Measurements from ENCODE around the gene FAM170B.

FAM170B gene

DNA sequence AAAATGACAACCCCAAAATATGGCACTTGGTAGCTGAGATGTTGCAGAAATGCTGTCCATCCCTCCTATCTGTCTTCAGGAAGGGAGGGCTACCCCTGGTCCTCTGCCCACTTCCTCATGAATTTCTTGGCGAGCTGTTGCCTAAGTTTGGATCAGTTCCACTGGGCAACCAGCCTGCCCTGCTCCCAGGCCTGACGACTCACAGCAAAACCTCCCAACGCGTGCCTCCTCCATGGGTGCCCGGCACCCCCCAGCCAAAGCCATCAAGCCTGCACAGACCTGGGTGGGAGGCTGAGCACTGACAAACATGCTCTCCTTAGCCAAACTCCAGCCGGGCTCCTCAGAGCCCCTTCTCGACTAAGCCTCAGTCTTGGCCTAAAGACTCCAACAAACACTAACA is 27.4 kb downstream of the FAM170B start:
- Histone ChIP-seq H4K8ac (ENCODE audit: low read depth, low read length) (no peak overlapping the region), H4K91ac (ENCODE audit: low read depth, low read length, poor library complexity) (no peak overlapping the region), H3K4me3 (ENCODE audit: low read length in 2 of 2) (no peak overlapping the region), H3K9me3 (replicated peaks in 1 of 2; ENCODE audit: control insufficient read depth in 2 of 2, insufficient read depth in 1 of 2, low read depth in 1 of 2, low read length in 2 of 2) (no peaks in the 10 kb centered on the region), H3K36me3 (replicated peaks in 1 of 2; ENCODE audit: control insufficient read depth in 2 of 2, insufficient read depth in 2 of 2, low read length in 2 of 2) (peaks cover 0 to 4% of the 10 kb centered on the region in 2 donors), H3K4ac (ENCODE audit: low read length) (no peak overlapping the region), H3K27ac (replicated peaks; ENCODE audit: low read length) (no peak overlapping the region), H2BK12ac (ENCODE audit: low read length) (no peak overlapping the region), H3K9ac (ENCODE audit: low read depth, low read length, poor library complexity) (no peak overlapping the region), H3K4me2 (ENCODE audit: insufficient read depth, low read length, poor library complexity, severe bottlenecking) (no peak overlapping the region), H3K23ac (ENCODE audit: low read depth, low read length, poor library complexity) (no peak overlapping the region), H3K79me1 (ENCODE audit: low read depth, low read length) (no peaks in the 10 kb centered on the region), H3K4me1 (ENCODE audit: control insufficient read depth in 2 of 2, insufficient read depth in 1 of 2, low read depth in 1 of 2, low read length in 2 of 2) (no peaks in the 10 kb centered on the region), H3K27me3 (ENCODE audit: control insufficient read depth in 3 of 3, insufficient read depth in 3 of 3, low read depth in 1 of 3, low read length in 3 of 3) (no peaks in the 10 kb centered on the region), H2BK15ac (ENCODE audit: low read length) (no peak overlapping the region), H2AFZ (ENCODE audit: low read length) (no peak overlapping the region), H2BK120ac (ENCODE audit: low read depth, low read length) (no peak overlapping the region), H3K18ac (ENCODE audit: low read length) (no peak overlapping the region), H2BK5ac (ENCODE audit: low read length) (no peak overlapping the region), H3K14ac (ENCODE audit: low read length) (no peak overlapping the region), H2AK5ac (ENCODE audit: low read depth, low read length) (no peak overlapping the region)
- no peak for DNase-seq (ENCODE audit: low spot score)
- no CpG with 5 or more reads among the region's 7 CpGs for WGBS, 2 donors (ENCODE audit: extremely low coverage in 2 of 2, insufficient read length in 2 of 2, insufficient replicate concordance in 1 of 2)

DNA sequence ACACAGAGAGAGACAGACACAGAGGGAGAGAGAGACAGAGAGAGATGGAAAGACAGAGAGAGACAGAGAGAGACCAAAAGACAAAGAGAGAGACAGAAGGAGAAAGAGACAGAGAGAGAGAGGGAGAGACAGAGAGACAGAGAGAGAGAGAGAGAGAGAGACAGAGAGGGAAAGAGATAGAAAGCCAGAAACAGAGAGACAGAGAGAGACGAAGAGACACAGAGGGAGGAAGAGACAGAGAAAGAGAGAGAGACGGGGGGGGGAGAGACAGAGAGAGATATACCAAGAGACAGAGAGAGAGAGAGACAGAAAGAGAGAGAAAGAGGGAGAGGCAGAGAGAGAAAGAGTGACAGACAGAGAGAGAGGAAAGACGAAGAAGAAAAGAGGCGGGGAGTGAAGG is 28.7 kb downstream of the FAM170B start:
- H3K18ac ChIP-seq (ENCODE audit: low read length): no peak overlapping the region
- no peak overlapping the region for H3K9ac ChIP-seq (ENCODE audit: low read depth, low read length, poor library complexity)
- WGBS, 2 donors (ENCODE audit: extremely low coverage in 2 of 2, insufficient read length in 2 of 2, insufficient replicate concordance in 1 of 2): no CpG with 5 or more reads among the region's 4 CpGs

DNA sequence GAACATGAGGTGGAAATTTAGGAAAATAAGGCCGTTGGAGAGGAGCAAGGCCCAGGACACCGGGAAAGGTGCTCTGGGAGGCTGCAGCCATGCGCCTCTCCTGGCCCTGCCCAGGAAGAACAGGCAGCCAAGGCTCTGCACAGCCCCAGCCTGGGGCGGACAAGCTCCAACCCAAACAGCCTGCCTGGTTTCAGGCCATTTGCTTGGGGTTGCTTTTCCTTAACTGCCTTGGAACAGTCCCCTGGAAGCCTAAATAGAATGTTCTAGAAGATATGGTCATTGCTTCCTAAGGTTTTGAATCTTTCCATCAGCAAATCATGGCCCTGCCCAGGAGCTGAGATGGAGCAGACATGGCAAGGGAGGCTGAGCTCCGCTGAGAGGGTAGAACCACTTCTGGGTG is 29.5 kb downstream of the FAM170B start:
- Histone ChIP-seq H4K91ac (ENCODE audit: low read depth, low read length, poor library complexity) (no peak overlapping the region), H2AK5ac (ENCODE audit: low read depth, low read length) (no peak overlapping the region), H3K36me3 (replicated peaks in 1 of 2; ENCODE audit: control insufficient read depth in 2 of 2, insufficient read depth in 2 of 2, low read length in 2 of 2) (peaks cover 0 to 4% of the 10 kb centered on the region in 2 donors), H2AFZ (ENCODE audit: low read length) (no peak overlapping the region), H2BK120ac (ENCODE audit: low read depth, low read length) (no peak overlapping the region), H3K4me2 (ENCODE audit: insufficient read depth, low read length, poor library complexity, severe bottlenecking) (no peak overlapping the region), H3K27me3 (ENCODE audit: control insufficient read depth in 3 of 3, insufficient read depth in 3 of 3, low read depth in 1 of 3, low read length in 3 of 3) (no peaks in the 10 kb centered on the region), H2BK15ac (ENCODE audit: low read length) (no peak overlapping the region), H3K4me3 (ENCODE audit: low read length in 2 of 2) (no peak overlapping the region), H3K23ac (ENCODE audit: low read depth, low read length, poor library complexity) (no peak overlapping the region), H2BK12ac (ENCODE audit: low read length) (no peak overlapping the region), H3K4me1 (ENCODE audit: control insufficient read depth in 2 of 2, insufficient read depth in 1 of 2, low read depth in 1 of 2, low read length in 2 of 2) (no peaks in the 10 kb centered on the region), H2BK5ac (ENCODE audit: low read length) (no peak overlapping the region), H3K4ac (ENCODE audit: low read length) (no peak overlapping the region), H3K27ac (replicated peaks; ENCODE audit: low read length) (no peak overlapping the region), H3K79me1 (ENCODE audit: low read depth, low read length) (no peaks in the 10 kb centered on the region), H3K18ac (ENCODE audit: low read length) (no peak overlapping the region), H3K9me3 (replicated peaks in 1 of 2; ENCODE audit: control insufficient read depth in 2 of 2, insufficient read depth in 1 of 2, low read depth in 1 of 2, low read length in 2 of 2) (no peaks in the 10 kb centered on the region), H3K14ac (ENCODE audit: low read length) (no peak overlapping the region), H4K8ac (ENCODE audit: low read depth, low read length) (no peak overlapping the region), H3K9ac (ENCODE audit: low read depth, low read length, poor library complexity) (no peak overlapping the region)
- WGBS, 2 donors (ENCODE audit: extremely low coverage in 2 of 2, insufficient read length in 2 of 2, insufficient replicate concordance in 1 of 2): no CpG with 5 or more reads among the region's 5 CpGs
- DNase-seq (ENCODE audit: low spot score): no peak

More for the DNA sequence above, 28.7 kb downstream of the FAM170B start:
- no peak overlapping the region for H3K4ac ChIP-seq (ENCODE audit: low read length)
- H3K4me3 ChIP-seq (ENCODE audit: low read length in 2 of 2): no peak overlapping the region
- H3K27me3 ChIP-seq (ENCODE audit: control insufficient read depth in 3 of 3, insufficient read depth in 3 of 3, low read depth in 1 of 3, low read length in 3 of 3): no peaks in the 10 kb centered on the region
- no peak overlapping the region for H3K4me2 ChIP-seq (ENCODE audit: insufficient read depth, low read length, poor library complexity, severe bottlenecking)
- no peak overlapping the region for H2AFZ ChIP-seq (ENCODE audit: low read length)
- no peak overlapping the region for H2BK5ac ChIP-seq (ENCODE audit: low read length)
- no peaks in the 10 kb centered on the region for H3K4me1 ChIP-seq (ENCODE audit: control insufficient read depth in 2 of 2, insufficient read depth in 1 of 2, low read depth in 1 of 2, low read length in 2 of 2)
- no peak for DNase-seq (ENCODE audit: low spot score)
- no peak overlapping the region for H2BK120ac ChIP-seq (ENCODE audit: low read depth, low read length)
- no peak overlapping the region for H3K14ac ChIP-seq (ENCODE audit: low read length)
- H3K9me3 ChIP-seq (replicated peaks in 1 of 2; ENCODE audit: control insufficient read depth in 2 of 2, insufficient read depth in 1 of 2, low read depth in 1 of 2, low read length in 2 of 2): no peaks in the 10 kb centered on the region
- H2AK5ac ChIP-seq (ENCODE audit: low read depth, low read length): no peak overlapping the region
- H4K8ac ChIP-seq (ENCODE audit: low read depth, low read length): no peak overlapping the region
- H2BK12ac ChIP-seq (ENCODE audit: low read length): no peak overlapping the region
- H3K79me1 ChIP-seq (ENCODE audit: low read depth, low read length): no peaks in the 10 kb centered on the region
- H3K23ac ChIP-seq (ENCODE audit: low read depth, low read length, poor library complexity): no peak overlapping the region
- no peak overlapping the region for H3K27ac ChIP-seq (replicated peaks; ENCODE audit: low read length)
- H4K91ac ChIP-seq (ENCODE audit: low read depth, low read length, poor library complexity): no peak overlapping the region
- no peak overlapping the region for H2BK15ac ChIP-seq (ENCODE audit: low read length)
- peaks cover 0 to 4% of the 10 kb centered on the region in 2 donors for H3K36me3 ChIP-seq (replicated peaks in 1 of 2; ENCODE audit: control insufficient read depth in 2 of 2, insufficient read depth in 2 of 2, low read length in 2 of 2)

DNA sequence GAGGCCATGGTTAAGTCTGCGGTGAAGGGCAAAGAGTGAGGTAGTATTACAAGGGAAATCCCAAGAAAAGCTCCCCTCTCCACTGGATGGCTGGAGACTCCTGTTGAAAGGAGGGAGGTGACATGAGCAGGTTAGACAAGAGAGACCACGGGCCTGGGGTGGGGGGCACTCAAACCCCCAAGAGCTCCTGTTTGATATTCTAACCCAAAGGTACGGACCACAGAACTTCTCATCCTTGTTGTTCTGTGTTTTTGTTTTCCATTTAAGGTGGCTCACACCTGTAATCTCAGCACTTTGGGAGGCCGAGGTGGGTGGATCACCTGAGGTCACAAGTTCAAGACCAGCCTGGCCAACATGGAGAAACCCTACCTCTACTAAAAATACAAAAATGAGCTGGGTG is 30.1 kb downstream of the FAM170B start:
- no peak overlapping the region for H3K9ac ChIP-seq (ENCODE audit: low read depth, low read length, poor library complexity)
- no peak overlapping the region for H2BK12ac ChIP-seq (ENCODE audit: low read length)
- no peak overlapping the region for H2BK5ac ChIP-seq (ENCODE audit: low read length)
- H2BK120ac ChIP-seq (ENCODE audit: low read depth, low read length): no peak overlapping the region
- H3K4me1 ChIP-seq (ENCODE audit: control insufficient read depth in 2 of 2, insufficient read depth in 1 of 2, low read depth in 1 of 2, low read length in 2 of 2): no peaks in the 10 kb centered on the region
- no peak overlapping the region for H3K4me3 ChIP-seq (ENCODE audit: low read length in 2 of 2)
- no peak overlapping the region for H3K14ac ChIP-seq (ENCODE audit: low read length)
- no peak overlapping the region for H2BK15ac ChIP-seq (ENCODE audit: low read length)
- no CpG with 5 or more reads among the region's 4 CpGs for WGBS, 2 donors (ENCODE audit: extremely low coverage in 2 of 2, insufficient read length in 2 of 2, insufficient replicate concordance in 1 of 2)
- H4K8ac ChIP-seq (ENCODE audit: low read depth, low read length): no peak overlapping the region
- H2AK5ac ChIP-seq (ENCODE audit: low read depth, low read length): no peak overlapping the region
- no peaks in the 10 kb centered on the region for H3K9me3 ChIP-seq (replicated peaks in 1 of 2; ENCODE audit: control insufficient read depth in 2 of 2, insufficient read depth in 1 of 2, low read depth in 1 of 2, low read length in 2 of 2)
- no peaks in the 10 kb centered on the region for H3K79me1 ChIP-seq (ENCODE audit: low read depth, low read length)
- no peak overlapping the region for H2AFZ ChIP-seq (ENCODE audit: low read length)
- H3K4me2 ChIP-seq (ENCODE audit: insufficient read depth, low read length, poor library complexity, severe bottlenecking): no peak overlapping the region
- peaks cover 0 to 4% of the 10 kb centered on the region in 2 donors for H3K36me3 ChIP-seq (replicated peaks in 1 of 2; ENCODE audit: control insufficient read depth in 2 of 2, insufficient read depth in 2 of 2, low read length in 2 of 2)
- no peak overlapping the region for H4K91ac ChIP-seq (ENCODE audit: low read depth, low read length, poor library complexity)
- no peak overlapping the region for H3K23ac ChIP-seq (ENCODE audit: low read depth, low read length, poor library complexity)
- H3K27ac ChIP-seq (replicated peaks; ENCODE audit: low read length): no peak overlapping the region
- H3K18ac ChIP-seq (ENCODE audit: low read length): no peak overlapping the region
- no peak overlapping the region for H3K4ac ChIP-seq (ENCODE audit: low read length)
- DNase-seq (ENCODE audit: low spot score): no peak
- no peaks in the 10 kb centered on the region for H3K27me3 ChIP-seq (ENCODE audit: control insufficient read depth in 3 of 3, insufficient read depth in 3 of 3, low read depth in 1 of 3, low read length in 3 of 3)
